ENCODE measurements around the gene BLOC1S4.

The BLOC1S4 gene

DNA sequence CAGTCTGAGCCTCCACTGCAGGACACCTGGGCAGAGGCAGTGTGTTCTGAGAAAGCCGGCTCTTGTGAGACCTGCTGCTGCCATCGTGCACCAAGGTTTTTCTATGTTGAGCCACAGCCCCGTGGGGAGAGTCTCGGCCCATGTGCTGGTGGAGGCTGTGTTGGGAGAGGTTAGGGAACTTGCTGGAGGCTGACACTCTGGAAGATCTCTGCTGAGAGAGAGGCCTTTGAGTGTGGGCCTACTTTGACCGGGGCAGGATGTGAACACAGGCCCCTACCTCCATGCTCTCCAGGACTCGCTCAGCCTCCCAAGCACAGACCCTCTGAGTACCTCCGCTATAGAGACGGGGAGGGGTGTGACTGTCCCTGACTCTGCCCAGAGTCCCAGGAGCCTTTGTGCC is 23.6 kb upstream of the BLOC1S4 start:
- no peak for DNase-seq (ENCODE audit: low read depth in 2 of 2)

DNA sequence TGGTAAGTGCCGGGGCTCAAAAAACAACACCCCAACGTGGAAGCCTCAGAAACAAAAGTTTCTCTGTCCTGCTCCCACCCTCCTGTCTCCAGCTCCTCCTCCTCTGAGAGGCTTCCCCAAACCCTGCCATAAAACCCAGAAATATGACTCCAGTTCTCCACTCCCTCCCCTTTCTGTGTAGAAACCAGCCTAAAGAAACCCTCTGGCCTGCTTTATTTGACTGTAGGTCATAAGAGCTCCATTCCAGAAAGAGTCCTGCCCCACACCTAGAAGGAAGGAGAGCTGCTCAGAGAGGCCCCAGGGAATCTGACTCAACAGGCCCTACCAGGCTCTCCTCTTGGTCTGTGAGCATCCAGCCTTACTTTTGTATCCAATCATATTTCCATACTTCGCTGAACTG is 23.2 kb upstream of the BLOC1S4 start:
- DNase-seq (ENCODE audit: low read depth in 2 of 2), result no peak

DNA sequence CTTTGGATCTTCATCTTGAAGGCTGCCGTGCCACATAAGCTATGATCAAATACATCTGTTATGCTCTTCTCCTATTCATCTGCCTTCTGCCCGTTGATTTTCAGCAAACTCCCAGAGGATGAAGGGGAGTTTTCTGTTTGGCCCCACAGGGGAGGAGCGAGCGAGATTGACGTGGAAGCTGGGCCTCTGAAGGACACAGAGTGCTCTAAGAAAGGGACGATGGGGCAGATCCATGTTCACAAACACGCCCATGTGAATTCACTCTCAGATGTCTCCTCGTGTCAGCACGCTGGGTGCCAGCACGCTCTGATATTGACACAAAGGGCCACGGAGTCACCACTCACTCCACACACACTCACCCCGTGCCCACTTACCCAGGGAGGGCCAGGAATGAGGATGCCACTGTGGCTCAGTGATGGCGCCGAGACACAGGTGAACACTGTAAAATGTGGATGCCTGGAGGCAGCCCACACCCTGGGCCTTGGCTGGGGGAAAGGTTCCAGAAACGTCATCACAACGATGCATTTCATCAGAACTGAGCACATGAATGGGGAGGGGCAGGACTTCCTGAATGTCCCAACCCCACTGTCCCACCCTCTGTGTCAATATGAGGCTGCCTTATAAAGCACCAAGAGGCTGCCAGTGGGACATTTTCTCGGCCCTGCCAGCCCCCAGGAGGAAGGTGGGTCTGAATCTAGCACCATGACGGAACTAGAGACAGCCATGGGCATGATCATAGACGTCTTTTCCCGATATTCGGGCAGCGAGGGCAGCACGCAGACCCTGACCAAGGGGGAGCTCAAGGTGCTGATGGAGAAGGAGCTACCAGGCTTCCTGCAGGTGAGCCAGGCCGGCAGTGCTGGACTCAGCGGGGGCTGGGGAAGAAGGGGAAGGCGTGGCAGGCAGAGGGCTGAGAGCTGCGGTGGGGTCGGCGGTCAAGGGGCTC is 22.5 kb upstream of the BLOC1S4 start, which contains the start of gene S100P:
Gene S100P, plus strand, starts transcription at position 648 of the 946 bp plus-strand sequence. Its CDS starts 55 bp downstream, at position 703.
- DNase-seq (ENCODE audit: low read depth in 2 of 2), result no peak

DNA sequence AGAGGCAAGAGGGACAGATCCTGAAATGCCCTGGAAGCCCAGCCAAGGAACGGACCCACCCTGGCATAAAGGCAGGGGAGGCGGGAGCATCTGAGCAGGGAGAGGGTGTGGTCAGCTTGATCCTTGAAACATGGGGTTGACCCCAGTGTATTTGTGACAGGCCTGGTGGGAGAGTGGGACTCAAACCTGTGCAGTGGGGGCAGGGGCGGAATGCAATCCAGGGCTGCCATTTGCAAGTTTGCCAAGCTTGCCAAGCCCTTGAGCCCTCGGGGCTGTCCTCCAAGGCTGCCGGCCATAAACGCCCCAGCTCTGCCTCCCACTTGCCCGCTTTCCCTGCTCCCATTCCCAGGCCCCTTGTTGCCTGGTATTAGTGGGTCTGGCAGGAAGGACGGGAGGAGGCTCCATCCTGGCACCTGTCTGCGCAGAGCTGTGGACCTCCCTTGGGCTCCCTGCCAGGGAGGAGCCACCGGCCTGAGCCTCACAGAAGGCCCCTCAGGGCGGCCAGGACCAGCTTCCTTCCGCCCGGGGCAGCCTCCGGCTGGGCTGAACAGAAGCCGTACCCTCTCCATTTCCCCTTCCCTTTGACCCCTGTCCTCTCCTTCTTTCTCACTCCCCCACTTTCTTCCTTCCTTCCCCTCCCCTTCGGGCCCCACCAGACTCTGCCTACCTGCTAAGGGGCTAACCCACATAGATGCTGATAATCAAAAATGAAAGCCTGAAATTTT is 21.6 kb upstream of the BLOC1S4 start:
- DNase-seq (ENCODE audit: low read depth in 2 of 2), result no peak

DNA sequence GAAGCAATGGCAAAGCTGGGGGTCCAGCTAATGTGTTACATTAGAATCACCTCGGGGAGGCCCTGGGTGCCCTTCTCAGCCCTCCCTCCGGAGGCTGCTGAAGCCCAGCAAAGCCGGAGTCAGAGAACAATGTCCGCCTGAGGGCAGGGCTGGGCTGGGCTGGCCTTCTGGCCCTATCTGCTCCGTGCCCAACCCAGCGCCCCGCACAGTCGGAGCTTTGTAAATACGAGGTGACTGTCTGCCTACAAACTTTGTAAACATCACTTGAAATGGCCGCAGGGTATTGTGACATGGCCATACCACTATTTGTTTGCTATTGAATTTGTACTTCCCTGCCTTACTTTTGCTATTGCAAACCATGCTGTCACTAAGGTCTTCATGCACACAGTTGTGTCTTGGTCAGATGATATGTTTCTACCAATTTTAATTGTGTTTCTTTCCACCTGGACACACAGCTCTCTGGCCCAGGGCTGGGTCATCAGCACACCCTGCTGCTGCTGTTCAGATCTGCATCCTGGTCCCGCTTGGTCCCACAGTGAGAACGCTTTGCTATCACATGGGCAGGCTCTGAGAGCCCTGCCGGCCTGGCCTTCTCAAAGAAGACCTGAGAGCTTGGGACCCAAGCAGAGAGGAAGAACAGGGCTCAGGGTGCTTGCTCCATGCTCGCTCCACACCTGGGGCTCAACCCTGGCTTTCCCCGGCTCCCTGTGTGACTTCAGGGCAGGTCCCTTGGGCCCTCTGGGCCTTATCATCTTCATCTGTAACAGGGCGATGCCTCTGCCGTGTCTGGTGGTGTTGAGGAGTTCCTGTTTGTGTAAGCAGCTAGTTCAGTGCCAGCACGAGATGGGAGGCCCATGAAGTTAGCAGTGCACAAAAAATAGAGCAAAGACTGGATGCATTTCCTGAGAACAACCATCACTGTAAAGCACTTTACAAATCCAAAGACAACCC is 20.0 kb upstream of the BLOC1S4 start:
- no peak for DNase-seq (ENCODE audit: low read depth in 2 of 2)

DNA sequence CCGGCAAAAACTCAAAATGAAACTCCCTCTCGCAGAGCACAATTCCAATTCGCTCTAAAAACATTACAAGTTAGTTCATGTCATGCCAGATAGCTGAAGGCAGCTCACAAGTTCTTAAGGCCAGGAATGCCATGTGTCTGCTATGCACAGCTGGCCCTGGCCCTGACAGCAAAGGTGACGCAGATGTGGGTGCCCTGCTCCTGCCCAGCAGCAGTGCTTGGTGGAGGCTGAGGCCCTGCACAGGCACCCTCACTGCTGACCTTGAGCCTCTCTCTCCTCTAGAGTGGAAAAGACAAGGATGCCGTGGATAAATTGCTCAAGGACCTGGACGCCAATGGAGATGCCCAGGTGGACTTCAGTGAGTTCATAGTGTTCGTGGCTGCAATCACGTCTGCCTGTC is 19.4 kb upstream of the BLOC1S4 start:
- no peak for DNase-seq (ENCODE audit: low read depth in 2 of 2)

DNA sequence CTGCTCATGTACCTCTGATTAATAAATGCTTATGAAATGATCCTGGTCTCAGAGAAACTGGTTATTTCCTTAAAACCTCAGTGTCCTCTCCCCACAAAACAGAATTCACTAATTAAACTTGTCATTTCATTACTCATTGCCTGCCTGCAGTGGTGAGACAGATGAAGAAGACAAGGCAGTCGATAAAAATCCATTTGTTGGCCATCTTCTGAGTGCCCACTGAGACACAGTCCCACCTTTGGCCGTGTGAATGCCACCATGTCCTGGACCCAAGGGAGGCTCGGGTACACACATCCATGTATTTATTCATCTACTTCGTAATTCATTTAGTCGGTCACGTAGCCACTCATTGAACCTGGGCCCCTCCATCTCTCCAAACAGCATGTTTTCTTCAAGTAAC is 18.8 kb upstream of the BLOC1S4 start:
- no peak for DNase-seq (ENCODE audit: low read depth in 2 of 2)

DNA sequence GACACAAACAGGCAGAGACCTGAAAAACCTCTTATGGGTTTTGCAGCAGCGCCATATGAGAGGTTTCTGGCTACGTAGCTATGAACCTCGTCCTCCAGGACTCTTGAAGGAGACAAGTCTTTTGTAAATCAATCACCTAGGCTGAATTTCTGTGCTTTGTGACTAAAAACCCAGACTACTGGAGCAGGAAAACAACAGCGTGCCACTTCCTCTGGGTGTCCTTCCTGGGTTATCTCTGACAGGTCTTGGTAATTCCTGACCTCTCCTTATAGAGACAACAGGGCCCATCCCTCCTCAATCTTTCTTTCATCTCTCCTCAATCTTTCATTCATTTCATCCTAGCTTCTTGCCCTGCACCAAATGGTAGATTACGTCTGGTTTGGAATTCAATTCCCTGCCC is 16.6 kb upstream of the BLOC1S4 start:
- no peak for DNase-seq (ENCODE audit: low read depth in 2 of 2)

DNA sequence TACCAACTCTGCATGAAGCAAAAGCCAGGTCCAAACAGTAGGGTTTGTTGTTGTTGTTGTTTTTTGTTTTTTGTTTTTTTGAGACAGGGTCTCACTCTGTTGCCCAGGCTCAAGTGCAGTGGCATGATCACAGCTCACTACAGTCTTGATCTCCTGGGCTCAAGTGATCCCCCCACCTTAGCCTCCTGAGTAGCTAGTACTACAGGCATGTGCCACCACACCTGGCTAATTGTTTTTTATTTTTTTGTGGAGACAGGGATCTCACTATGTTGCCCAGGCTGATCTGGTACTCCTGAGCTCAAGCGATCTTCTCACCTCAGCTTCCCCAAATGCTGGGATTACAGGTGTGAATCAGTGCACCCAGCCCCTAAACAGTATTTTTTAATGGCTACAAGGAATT is 16.1 kb upstream of the BLOC1S4 start:
- DNase-seq (ENCODE audit: low read depth in 2 of 2), result no peak

DNA sequence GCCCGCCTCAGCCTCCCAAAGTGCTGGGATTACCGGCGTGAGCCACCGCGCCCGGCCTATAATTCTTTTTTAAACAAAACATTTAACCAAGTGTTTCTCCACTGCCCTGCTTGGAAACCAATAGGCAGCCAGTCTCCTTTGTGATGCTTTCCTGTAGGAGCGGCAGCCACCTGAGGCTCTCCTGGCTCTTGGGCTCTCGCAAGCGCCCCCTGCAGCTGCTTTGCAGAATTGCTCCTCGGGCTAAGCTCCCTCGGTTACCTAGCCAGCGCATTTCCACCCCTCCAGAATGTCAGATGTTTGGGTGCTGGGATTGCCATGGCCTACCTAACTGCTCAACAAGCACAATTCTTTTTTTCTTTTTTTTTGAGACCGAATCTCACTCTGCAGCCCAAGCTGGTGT is 14.6 kb upstream of the BLOC1S4 start:
- no peak for DNase-seq (ENCODE audit: low read depth in 2 of 2)

DNA sequence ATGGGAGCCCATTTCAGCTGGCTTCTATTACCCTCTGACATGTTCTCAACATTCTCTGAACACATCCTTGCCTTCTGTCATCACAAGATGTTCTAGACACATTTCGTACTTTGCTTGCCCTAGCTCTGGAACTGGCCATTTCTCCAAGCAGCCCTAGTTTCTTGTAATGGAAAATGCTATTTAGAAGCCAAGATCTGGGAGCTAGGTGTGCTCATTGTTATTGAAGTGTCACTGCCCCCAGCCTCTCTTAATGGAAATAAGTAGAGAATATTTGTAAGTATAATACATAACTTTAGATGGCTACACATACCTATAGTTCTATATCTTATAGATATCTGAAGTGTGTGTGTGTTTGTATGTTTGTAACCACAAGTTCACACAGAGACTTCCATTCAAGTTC is 13.2 kb upstream of the BLOC1S4 start:
- no peak for DNase-seq (ENCODE audit: low read depth in 2 of 2)

DNA sequence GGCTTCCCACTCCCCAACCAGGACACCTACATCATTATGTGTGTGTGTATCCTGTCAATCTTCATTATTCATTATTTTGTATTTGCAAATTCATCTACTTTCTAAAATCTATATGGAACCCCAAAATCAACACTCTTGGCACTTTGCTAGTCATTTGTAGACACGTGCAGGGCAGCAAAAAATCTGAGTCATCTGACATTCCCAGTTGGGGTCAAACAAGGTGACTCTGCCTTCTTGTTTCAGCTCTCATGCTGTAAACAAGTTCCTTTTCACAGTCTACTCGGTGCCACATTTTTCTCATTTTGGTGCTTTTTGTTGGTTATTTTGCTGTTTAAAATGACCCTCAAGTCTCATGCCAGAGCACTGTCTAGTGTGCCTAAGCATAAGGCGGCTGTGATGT is 12.2 kb upstream of the BLOC1S4 start:
- no peak for DNase-seq (ENCODE audit: low read depth in 2 of 2)

DNA sequence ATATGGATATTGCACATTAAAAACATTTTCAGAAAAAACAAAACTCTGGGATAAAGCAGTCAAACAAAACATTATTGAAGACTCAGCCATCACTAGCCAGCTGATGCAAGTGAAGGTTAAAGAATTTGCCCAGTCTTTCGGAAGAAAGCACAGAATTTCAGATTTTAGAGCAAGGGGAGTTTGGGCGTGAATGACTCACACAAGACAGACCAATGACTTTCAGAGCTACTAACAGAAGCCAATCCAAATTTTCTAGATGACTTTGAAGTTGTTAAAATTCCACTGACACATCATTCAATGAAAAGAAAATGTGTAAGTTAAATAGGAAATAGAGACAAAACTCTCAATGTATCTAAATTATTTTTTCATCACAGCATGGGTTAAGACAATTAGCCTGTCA is 10.3 kb upstream of the BLOC1S4 start:
- DNase-seq (ENCODE audit: low read depth in 2 of 2), result no peak

DNA sequence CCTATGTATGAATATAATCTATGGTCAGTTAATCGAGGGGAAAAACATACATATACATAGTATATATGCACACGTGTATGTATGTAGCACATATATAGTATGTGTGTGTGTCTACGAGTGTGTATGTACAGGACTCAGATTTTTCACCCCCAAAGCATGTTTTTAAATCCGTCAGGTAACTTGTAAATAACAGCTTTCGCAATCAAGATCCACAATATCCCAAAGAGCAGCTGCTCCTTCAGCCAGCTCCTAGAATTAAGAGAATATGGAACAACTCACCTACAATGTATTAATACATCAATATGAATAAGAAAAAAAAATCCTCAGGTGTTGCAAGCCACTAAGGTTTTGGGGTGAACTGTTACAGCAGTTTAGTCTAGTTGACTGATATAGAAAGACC is 9.8 kb upstream of the BLOC1S4 start:
- no peak for DNase-seq (ENCODE audit: low read depth in 2 of 2)

DNA sequence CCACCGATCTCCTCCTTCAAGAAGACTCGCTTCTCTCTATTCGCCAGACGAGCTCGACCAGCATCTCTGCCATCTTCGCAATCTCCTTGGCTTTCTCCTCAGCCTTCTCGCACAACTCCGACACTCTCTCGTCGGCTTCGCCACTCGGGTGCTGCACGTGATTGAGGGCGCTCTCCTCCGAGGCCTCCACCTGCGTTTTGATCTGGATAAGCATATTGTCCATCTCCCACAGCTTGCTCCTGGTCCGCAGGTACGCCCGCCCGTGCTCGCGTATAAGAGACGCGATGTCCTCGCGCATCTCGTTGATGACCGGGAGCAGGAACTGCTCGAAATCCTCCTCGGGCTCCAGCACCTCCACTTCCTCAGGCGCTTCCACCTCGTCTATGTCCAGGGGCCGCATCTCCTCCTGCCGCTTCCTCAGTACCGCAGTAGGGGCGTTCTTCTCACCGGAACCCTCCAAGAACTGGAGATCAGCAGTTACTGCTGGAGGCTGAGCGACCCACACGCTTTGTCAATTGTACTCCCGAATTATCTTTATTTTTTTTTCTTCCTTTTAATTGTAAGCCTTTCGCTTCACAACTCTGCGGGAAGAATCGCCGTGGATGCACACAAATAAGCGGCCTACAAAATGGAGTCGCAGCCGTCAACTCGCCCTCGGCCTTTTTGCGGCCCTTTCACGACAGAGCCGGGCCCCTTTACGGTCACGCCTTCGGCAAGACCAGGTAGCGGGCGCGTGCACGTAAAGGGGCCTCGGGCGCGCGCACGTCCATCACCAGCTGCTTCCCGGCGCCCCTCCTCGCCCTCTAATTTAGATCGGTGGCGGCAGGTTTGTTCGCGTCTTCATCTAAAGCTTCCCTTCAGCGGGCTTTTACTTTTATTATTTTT is 6.5 kb upstream of the BLOC1S4 start, which contains the start of gene MRFAP1L1:
Gene MRFAP1L1, minus strand, starts transcription at position 636 of the 885 bp plus-strand sequence. Its CDS starts 236 bp downstream, at position 400.
- DNase-seq (ENCODE audit: low read depth in 2 of 2), result peak; percentile 89 to 90

DNA sequence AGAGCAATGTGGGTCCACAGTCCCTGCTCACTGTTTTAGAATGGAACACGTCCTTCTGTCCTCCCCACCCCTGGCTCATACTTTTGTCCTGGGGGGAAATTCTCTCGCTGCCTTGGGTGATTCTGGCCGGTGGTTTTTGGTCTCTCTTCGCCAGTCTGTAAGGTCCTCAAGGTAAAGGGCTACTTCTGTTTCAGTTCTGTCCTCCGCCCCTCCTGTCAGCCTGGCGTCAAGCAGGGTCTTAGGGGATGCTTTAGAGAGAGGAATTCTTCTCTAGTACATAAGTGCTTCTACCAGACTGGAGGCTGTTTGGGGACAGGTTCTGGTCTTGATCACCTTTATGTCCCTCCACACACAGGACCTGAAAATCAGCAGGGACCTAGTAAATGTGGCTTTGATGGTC is 5.7 kb upstream of the BLOC1S4 start:
- DNase-seq (ENCODE audit: low read depth in 2 of 2), result no peak

DNA sequence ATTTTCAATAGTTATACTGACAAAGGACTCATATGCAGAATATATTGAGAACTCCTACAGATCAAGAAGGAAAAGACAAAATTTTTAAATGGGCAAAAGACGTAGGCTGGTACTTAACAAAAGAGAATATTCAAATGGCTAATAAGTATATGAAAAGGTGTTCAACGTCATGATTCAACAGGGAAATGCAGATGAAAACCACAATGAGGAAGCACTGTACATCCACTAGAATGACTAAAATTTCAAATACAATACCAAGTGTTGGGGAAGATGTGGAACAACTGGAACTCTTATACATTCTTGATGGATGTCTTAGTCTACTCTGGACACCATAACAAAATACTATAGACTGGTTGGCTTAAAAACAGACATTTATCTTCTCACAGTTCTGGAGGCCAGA is 5.0 kb upstream of the BLOC1S4 start:
- no peak for DNase-seq (ENCODE audit: low read depth in 2 of 2)

DNA sequence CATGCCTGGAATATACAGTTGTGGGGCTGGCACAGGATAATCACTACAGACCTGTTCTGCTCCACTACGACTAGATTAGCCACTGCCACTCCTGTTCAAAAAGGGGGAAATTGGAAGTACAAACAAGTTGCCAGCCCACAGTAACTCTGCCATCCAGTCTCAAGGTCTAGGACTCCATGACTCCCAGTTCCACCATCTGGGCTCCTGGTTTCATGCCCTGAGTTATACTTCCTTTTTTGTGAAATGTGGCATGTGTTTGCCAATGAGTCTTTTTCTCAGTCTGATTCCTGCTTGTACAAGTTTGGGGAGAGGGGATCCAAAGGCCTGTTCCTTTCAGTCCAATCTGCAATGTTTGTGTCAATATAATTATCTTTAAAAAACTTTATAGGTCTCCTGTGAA is 1.0 kb upstream of the BLOC1S4 start:
- no peak for DNase-seq (ENCODE audit: low read depth in 2 of 2)

DNA sequence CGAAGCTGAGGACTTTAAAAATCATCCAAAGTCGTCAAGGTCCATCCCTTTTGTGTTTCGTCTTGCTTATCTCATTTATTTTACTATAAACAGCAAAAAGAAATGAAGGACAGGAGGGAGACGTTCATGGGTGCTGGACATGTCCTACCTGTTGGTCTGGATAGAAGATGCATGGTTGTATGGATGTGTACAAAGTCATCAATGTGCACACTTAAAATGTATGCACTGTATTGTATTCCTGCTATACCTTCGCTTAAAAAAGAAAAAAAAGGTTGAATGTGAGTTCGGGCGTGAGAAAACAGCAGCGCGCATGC is 313 bp upstream of the BLOC1S4 start:
- DNase-seq (ENCODE audit: low read depth in 2 of 2), result no peak

DNA sequence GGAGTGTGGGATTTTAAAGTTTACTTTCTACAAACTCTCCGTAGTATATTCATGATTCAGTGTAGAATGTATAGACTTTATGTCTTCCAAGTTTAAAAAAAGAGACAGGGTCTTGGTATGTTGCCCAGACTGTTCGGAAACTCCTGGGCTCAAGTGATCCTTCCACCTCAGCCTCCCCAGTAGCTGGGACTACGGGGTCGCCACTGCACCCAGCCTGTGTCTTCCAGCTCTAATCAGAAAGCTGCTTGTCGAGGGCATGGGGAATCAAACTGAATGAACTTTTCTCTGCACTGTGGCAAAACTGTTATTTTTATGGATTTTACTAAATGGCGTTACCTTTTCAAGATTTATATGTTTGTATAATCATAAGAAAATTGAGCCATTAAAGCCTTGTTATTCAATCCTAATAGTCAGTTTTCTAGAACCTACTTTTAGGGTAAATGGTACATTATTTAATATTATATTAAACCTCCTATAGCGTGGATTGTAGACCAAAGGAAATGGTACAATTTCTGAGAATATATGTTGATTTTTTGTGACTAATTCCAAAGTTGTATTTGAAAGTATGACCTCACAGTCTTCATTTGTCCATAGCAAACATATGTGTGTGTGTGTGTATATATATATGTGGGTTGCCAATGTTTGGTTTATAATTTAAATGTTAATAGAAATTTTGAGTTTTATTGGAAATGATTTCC is 1.1 kb downstream of the BLOC1S4 start:
- no peak for DNase-seq (ENCODE audit: low read depth in 2 of 2)
